Measurements from ENCODE around the gene GAREM1. TPM values are rescaled to one million over a fixed set of nuclear protein-coding genes. Genes with fewer than 3 reads are reported as not detected.

Gene GAREM1
- polyA plus RNA-seq, 1 of the 3 experiments (the other 2 are of a cell fraction): 2.8 TPM

DNA sequence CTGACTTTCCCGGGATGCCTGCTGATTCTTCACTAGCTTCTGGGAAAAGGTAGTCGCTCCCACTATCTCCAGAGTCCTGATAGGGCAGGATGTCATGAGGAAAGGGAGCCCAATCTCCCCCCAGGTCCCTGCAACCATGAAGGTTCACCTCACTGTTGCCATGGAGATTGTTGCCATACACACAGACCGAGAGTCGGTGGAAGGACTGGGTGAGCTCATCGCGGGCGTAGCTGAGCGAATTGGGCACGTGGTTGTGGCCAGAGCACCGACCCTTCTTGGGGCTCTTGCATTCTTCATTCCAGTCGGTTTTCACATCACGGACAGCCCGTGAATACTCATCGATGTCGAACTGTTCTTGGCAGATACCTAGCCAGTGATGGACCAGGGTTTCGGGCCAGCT lies 183.4 kb downstream of the GAREM1 start:
- Histone ChIP-seq H3K9me2 (no peaks in the 10 kb centered on the region), H3K79me2 (ENCODE audit: insufficient read depth) (no peaks in the 10 kb centered on the region), H3K4me1 (ENCODE audit: control insufficient read depth in 1 of 2, insufficient read depth in 2 of 2, low read depth in 1 of 2, low read length in 1 of 2) (no peaks in the 10 kb centered on the region), H4K20me1 (ENCODE audit: insufficient read depth) (no peaks in the 10 kb centered on the region), H2AFZ (ENCODE audit: low read depth) (no peak overlapping the region), H3K27me3 (ENCODE audit: insufficient read depth) (no peaks in the 10 kb centered on the region), H3K4me2 (no peak overlapping the region), H3K4me3 (ENCODE audit: low read depth in 2 of 2, low read length in 1 of 2) (no peak overlapping the region), H3F3A (replicated peaks; ENCODE audit: insufficient read depth) (no peaks in the 10 kb centered on the region), H3K9ac (no peak overlapping the region), H3K36me3 (replicated peaks in 1 of 2; ENCODE audit: control insufficient read depth in 1 of 2, insufficient read depth in 2 of 2, low read length in 1 of 2) (peaks cover 2 to 3% of the 10 kb centered on the region in 2 experiments), H3K9me3 (no peaks in the 10 kb centered on the region), H3K27ac (ENCODE audit: low read depth in 2 of 2, low read length in 1 of 2) (no peak overlapping the region)
- CTCF ChIA-PET: interaction anchor here (0.6 to 7.4 kb wide), 4 partner anchors 129 to 274 kb away, joined by 3 to 68 read pairs (median 6); partner anchors contain the start of gene GAREM1
- no peak for DNase-seq
- 97% methylated on average over 9 of the region's 16 CpGs for WGBS (ENCODE audit: low lambda C conversion rate)
- TF ChIP-seq RCOR1 (IDR thresholded peaks at IDR 0.05; ENCODE audit: low read length) (no peak), GABPA (IDR thresholded peaks at IDR 0.05; ENCODE audit: low read depth) (no peak), JUND (IDR thresholded peaks at IDR 0.05) (no peak), TAF1 (IDR thresholded peaks at IDR 0.05; ENCODE audit: borderline replicate concordance, low read depth, low read length) (no peak), FOXM1 (IDR thresholded peaks at IDR 0.05; ENCODE audit: low read depth) (no peak), TCF12 (IDR thresholded peaks at IDR 0.05) (no peak), RFX5 (IDR thresholded peaks at IDR 0.05; ENCODE audit: low read length) (no peak), SMC3 (IDR thresholded peaks at IDR 0.05; ENCODE audit: low read depth, low read length) (no peak), EZH2phosphoT487 (IDR thresholded peaks at IDR 0.05; ENCODE audit: borderline replicate concordance, low read depth) (no peak), MEF2A (IDR thresholded peaks at IDR 0.05; ENCODE audit: borderline replicate concordance, low read depth) (no peak), POLR2AphosphoS5 (IDR thresholded peaks at IDR 0.05; ENCODE audit: low read depth, low read length) (no peak), ELF1 (IDR thresholded peaks at IDR 0.05) (no peak)
- TF ChIP-seq, protein P1, sequence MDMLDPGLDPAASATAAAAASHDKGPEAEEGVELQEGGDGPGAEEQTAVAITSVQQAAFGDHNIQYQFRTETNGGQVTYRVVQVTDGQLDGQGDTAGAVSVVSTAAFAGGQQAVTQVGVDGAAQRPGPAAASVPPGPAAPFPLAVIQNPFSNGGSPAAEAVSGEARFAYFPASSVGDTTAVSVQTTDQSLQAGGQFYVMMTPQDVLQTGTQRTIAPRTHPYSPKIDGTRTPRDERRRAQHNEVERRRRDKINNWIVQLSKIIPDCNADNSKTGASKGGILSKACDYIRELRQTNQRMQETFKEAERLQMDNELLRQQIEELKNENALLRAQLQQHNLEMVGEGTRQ (IDR thresholded peaks at IDR 0.05; ENCODE audit: borderline replicate concordance, low read depth, low read length): no peak
- TF ChIP-seq, protein P2, sequence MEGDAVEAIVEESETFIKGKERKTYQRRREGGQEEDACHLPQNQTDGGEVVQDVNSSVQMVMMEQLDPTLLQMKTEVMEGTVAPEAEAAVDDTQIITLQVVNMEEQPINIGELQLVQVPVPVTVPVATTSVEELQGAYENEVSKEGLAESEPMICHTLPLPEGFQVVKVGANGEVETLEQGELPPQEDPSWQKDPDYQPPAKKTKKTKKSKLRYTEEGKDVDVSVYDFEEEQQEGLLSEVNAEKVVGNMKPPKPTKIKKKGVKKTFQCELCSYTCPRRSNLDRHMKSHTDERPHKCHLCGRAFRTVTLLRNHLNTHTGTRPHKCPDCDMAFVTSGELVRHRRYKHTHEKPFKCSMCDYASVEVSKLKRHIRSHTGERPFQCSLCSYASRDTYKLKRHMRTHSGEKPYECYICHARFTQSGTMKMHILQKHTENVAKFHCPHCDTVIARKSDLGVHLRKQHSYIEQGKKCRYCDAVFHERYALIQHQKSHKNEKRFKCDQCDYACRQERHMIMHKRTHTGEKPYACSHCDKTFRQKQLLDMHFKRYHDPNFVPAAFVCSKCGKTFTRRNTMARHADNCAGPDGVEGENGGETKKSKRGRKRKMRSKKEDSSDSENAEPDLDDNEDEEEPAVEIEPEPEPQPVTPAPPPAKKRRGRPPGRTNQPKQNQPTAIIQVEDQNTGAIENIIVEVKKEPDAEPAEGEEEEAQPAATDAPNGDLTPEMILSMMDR (IDR thresholded peaks at IDR 0.05): no peak
- TF ChIP-seq, protein P3, sequence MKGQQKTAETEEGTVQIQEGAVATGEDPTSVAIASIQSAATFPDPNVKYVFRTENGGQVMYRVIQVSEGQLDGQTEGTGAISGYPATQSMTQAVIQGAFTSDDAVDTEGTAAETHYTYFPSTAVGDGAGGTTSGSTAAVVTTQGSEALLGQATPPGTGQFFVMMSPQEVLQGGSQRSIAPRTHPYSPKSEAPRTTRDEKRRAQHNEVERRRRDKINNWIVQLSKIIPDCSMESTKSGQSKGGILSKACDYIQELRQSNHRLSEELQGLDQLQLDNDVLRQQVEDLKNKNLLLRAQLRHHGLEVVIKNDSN (IDR thresholded peaks at IDR 0.05; ENCODE audit: borderline replicate concordance, low read depth): no peak
- TF ChIP-seq, protein P4, sequence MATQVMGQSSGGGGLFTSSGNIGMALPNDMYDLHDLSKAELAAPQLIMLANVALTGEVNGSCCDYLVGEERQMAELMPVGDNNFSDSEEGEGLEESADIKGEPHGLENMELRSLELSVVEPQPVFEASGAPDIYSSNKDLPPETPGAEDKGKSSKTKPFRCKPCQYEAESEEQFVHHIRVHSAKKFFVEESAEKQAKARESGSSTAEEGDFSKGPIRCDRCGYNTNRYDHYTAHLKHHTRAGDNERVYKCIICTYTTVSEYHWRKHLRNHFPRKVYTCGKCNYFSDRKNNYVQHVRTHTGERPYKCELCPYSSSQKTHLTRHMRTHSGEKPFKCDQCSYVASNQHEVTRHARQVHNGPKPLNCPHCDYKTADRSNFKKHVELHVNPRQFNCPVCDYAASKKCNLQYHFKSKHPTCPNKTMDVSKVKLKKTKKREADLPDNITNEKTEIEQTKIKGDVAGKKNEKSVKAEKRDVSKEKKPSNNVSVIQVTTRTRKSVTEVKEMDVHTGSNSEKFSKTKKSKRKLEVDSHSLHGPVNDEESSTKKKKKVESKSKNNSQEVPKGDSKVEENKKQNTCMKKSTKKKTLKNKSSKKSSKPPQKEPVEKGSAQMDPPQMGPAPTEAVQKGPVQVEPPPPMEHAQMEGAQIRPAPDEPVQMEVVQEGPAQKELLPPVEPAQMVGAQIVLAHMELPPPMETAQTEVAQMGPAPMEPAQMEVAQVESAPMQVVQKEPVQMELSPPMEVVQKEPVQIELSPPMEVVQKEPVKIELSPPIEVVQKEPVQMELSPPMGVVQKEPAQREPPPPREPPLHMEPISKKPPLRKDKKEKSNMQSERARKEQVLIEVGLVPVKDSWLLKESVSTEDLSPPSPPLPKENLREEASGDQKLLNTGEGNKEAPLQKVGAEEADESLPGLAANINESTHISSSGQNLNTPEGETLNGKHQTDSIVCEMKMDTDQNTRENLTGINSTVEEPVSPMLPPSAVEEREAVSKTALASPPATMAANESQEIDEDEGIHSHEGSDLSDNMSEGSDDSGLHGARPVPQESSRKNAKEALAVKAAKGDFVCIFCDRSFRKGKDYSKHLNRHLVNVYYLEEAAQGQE (IDR thresholded peaks at IDR 0.05; ENCODE audit: low read depth, low read length): no peak
- POLR2A ChIA-PET: no interaction called here
